ENCODE data around the gene GDF9.

- TF ChIP-seq CTCF (IDR thresholded peaks at IDR 0.05; ENCODE audit: insufficient read depth, low read length, poor library complexity, severe bottlenecking) (no peak), EZH2phosphoT487 (conservative IDR thresholded peaks at IDR 0.05; ENCODE audit: low read length) (no peak)
Observed at GRCh38 chr5:132867046-132867451, 780 bp upstream of the GDF9 start.
